VCaP (cell line): ENCODE data around the gene MUC13.
A peak's percentile ranks its signal among the peaks of the same experiment; 100 is the strongest.

Experiments
- H3K27ac ChIP-seq: fragments of 450-650 bp; 2 replicates; pipeline ENCODE4 v1.5.1; 2017
- TF ChIP-seq, protein P1 (sequence below): fragments of 450-650 bp; conservative IDR thresholded peaks from 2 replicates; pipeline ENCODE4 v1.5.1; 2017; ENCODE audit warnings: mild to moderate bottlenecking, moderate library complexity

Gene MUC13, protein sequence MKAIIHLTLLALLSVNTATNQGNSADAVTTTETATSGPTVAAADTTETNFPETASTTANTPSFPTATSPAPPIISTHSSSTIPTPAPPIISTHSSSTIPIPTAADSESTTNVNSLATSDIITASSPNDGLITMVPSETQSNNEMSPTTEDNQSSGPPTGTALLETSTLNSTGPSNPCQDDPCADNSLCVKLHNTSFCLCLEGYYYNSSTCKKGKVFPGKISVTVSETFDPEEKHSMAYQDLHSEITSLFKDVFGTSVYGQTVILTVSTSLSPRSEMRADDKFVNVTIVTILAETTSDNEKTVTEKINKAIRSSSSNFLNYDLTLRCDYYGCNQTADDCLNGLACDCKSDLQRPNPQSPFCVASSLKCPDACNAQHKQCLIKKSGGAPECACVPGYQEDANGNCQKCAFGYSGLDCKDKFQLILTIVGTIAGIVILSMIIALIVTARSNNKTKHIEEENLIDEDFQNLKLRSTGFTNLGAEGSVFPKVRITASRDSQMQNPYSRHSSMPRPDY

DNA sequence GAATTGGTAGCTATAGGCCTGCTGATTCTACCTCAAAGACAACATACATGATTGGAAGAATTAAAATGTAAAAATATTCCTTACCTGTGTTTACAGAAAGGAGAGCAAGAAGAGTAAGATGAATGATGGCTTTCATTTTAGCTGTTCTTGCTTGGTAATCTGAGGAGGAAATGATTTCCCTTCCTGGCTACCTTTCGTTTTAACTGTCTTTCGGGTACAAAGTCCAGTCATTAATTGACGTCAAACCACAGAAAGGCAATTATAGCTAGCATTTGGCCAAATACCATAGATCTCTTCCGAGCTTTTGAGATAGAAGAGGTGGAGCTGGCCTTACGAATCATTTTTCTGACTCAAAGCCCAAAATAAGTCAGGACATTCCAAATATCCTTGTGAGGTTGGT, at the start of gene MUC13:
TSS of gene MUC13 (minus strand) at position 175 of the 400 bp plus-strand sequence. CDS start at position 136, 39 bp downstream.
- TF ChIP-seq, protein P1, sequence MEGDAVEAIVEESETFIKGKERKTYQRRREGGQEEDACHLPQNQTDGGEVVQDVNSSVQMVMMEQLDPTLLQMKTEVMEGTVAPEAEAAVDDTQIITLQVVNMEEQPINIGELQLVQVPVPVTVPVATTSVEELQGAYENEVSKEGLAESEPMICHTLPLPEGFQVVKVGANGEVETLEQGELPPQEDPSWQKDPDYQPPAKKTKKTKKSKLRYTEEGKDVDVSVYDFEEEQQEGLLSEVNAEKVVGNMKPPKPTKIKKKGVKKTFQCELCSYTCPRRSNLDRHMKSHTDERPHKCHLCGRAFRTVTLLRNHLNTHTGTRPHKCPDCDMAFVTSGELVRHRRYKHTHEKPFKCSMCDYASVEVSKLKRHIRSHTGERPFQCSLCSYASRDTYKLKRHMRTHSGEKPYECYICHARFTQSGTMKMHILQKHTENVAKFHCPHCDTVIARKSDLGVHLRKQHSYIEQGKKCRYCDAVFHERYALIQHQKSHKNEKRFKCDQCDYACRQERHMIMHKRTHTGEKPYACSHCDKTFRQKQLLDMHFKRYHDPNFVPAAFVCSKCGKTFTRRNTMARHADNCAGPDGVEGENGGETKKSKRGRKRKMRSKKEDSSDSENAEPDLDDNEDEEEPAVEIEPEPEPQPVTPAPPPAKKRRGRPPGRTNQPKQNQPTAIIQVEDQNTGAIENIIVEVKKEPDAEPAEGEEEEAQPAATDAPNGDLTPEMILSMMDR: no peak
- peak within 1 kb of the TSS; percentile 36; the same call in 1 of the 2 replicates for H3K27ac ChIP-seq

DNA sequence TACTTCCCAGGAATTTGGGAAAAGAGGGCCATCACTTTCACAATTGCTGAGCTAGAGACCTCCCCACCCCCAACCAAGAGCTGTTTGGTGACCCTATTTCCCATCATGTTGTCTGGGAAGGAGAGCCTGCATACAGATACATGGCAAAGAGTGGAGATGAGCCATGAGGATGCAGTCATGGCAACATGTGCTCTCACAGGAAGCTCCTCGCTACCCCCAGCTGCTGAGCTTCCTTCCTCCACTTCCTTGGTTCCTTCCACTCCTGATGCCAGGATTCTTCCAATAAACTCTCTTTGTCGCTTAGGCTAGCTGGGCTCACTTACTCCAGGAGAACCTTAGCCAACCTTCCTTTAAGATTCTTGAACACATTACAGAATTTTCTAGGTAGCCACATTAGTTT, 48.3 kb upstream of the MUC13 start:
- TF ChIP-seq, protein P1: no peak

DNA sequence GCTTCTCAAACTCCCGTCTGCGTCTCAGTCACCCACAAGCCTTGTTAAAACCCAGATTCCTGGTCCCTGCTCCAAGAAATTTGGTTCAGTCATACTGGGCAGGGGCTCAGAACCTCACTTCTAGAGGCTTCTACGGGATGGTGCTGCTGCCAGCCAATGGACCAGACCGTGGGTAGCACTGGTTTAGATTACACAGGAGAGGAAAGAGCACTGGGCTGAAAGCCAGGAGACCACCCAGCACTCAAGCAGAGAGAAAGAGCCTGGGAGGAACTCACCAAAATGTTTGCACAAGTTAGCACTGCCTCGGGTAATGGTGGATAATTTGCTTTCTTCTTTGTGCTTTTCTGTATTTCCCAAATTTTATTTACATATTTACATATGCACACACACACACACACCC, 46.9 kb upstream of the MUC13 start:
- TF ChIP-seq, protein P1: no peak
- no peak overlapping the region for H3K27ac ChIP-seq

More for the DNA sequence above, 48.3 kb upstream of the MUC13 start:
- H3K27ac ChIP-seq: no peak overlapping the region

DNA sequence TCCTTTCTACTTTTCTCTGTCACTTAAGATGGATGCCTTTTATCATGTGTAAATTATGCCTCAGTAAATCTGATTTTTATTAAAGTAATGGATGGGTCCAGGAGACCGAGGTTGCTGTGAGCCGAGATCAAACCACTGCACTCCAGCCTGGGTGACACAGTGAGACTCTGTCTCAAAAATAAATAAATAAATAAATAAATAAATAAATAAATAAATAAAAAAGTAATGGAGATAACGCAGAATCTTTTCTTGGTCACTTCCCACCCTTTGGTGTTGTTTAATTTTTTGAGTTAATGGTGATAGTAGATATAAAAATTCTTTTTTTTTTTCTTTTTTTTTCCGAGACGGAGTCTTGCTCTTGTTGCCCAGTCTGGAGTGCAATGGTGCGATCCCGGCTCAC, 44.1 kb upstream of the MUC13 start:
- TF ChIP-seq, protein P1: no peak
- H3K27ac ChIP-seq: no peak overlapping the region

DNA sequence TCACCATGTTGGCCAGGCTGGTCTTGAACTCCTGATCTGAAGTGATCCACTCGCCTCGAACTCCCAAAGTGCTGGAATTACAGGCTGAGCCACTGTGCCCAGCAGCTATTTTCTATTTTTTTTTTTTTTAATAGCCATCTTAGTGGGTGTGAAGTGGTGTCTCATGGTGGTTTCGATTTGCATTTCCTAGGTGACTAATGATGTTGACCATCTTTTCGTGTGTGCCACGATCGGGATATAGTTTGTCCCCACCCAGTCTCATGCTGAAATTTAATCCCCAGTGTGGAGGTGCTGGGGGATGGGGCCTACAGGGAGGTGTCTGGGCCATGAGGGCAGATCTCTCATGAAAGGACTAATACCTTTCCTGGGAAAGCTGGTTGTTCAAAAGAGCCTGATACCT, 41.8 kb upstream of the MUC13 start:
- no peak overlapping the region for H3K27ac ChIP-seq
- TF ChIP-seq, protein P1: no peak

DNA sequence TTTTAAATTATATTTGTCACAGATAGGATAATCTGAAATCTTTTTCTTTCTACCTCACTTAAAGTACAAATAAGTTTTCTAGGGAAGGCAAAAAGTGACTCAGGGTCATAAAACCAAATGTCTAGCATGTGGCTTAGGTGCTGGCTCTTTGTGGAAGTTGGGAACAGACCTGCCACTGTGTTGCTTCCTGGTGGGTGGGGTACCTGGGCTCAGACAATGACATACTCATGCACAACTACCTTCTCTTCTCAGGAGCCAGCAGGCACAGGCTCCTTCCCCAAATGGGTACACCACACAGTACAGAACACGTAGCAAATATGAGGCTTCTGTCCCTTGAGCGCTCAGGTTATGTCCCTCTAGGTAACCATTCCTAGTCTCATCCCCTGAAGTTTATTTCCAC, 40.1 kb upstream of the MUC13 start:
- H3K27ac ChIP-seq: no peak overlapping the region
- TF ChIP-seq, protein P1: no peak

DNA sequence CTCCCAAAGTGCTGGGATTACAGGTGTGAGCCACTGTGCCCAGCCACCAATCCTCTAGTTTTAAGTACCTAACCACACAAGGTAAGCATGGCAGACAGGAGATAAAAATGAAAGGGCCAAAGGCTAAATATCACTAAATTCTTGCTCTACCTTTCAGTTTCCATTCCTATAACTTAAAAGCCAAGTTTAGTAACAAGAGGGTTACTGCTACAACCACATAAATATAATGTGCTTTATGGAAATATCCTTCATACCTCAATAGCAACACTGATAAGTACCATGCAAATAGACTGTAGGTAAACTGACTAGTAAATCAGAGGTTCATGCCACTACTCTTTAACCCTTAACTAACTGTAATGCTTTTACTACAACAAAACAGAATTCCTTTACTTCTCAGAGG, 38.7 kb upstream of the MUC13 start:
- peak overlapping the region; percentile 33; the same call in 1 of the 2 replicates for H3K27ac ChIP-seq
- TF ChIP-seq, protein P1: no peak
